Activated T-cell treated with anti-CD3 and anti-CD28 coated beads, Interleukin-2, amount 50 U/mL, for 4 hours (primary cell): ENCODE data around the gene BHLHE23. TPM values are rescaled to one million over a fixed set of nuclear protein-coding genes. Genes with fewer than 3 reads are reported as not detected.
"Not testable (repeated sequence)": the region's sequence is repeated elsewhere in the genome, so short reads cannot be mapped to it uniquely, and the experiment has no call there.

Source experiments
- ATAC-seq, 2 donors: fragments of 200-7000 bp; cut with Tn5 transposase; one replicate each; pipeline ENCODE4 v1.10.0; 2021
- DNase-seq: peaks from one replicate; pipeline ENCODE4 v3.0.0-alpha.2; 2020
- H3K27me3 Mint-ChIP-seq: one replicate; pipeline ENCODE4 v1.8.0; 2021; ENCODE audit warnings: low read depth, mixed read lengths
- H3K36me3 Mint-ChIP-seq: one replicate; pipeline ENCODE4 v1.8.0; 2022; ENCODE audit warnings: mixed read lengths; ENCODE audit not compliant: insufficient read depth
- H3K4me1 Mint-ChIP-seq: one replicate; pipeline ENCODE4 v1.8.0; 2021; ENCODE audit warnings: low read depth, mixed read lengths
- H3K4me3 Mint-ChIP-seq: one replicate; pipeline ENCODE4 v1.8.0; 2021; ENCODE audit warnings: mild to moderate bottlenecking, moderate library complexity, mixed read lengths
- H3K9me3 Mint-ChIP-seq: one replicate; pipeline ENCODE4 v1.8.0; 2021; ENCODE audit warnings: mixed read lengths
- total RNA-seq, 3 donors: library from RNA; stranded (reverse); gene quantifications; one replicate each; pipeline ENCODE4 v1.2.1, GENCODE V29; 2021

The BHLHE23 gene
- total RNA-seq, 3 donors from 2014 or later, result not detected

DNA sequence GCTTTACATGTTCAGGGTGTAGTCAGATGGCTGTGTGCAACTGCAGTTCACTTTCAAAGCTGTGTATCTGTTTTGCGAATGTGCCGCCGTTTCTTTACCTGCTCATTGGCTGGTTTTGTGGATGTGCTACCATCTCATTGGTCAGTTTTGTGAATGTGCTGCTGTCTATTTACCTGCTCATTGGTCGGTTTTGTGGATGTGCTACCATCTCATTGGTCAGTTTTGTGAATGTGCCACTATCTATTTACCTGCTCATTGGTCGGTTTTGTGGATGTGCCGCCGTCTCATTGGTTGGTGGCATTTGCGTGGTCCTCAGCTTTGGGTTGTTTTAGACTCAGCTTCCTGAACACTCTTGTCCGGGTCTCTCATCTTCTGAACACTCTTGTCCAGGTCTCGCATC is 40.5 kb upstream of the BHLHE23 start:
- H3K9me3 Mint-ChIP-seq, result no peaks in the 10 kb centered on the region

DNA sequence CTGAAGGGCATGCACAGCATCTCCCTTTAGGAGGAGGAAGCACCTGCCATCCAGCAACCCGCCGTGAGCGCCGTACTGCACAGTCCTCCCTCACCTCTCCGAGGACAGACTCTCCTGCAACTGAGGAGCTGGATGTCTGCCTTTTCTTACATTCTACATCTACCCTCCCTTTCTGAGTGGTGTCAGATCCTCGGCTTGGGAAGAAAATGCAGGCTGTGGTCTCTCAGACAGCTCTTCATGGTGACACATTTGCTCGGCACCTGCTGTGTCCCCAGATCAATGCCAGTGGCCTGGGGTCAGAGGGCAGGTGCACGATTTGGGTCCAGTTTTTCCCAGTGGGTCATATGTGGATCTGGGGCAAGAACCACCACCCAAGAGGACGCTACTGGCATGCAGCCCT is 40.1 kb upstream of the BHLHE23 start:
- Mint-ChIP-seq H3K9me3 (no peaks in the 10 kb centered on the region), H3K27me3 (peaks cover 30% of the 10 kb centered on the region), H3K36me3 (no peaks in the 10 kb centered on the region), H3K4me1 (no peaks in the 10 kb centered on the region), H3K4me3 (no peak overlapping the region)
- no peak for ATAC-seq
- no peak for DNase-seq

More for the DNA sequence above, 40.5 kb upstream of the BHLHE23 start:
- DNase-seq (no peak), ATAC-seq (no peak)
- H3K4me1 Mint-ChIP-seq, result no peaks in the 10 kb centered on the region
- H3K36me3 Mint-ChIP-seq, result no peaks in the 10 kb centered on the region
- no peak overlapping the region for H3K4me3 Mint-ChIP-seq
- peaks cover 29% of the 10 kb centered on the region for H3K27me3 Mint-ChIP-seq

DNA sequence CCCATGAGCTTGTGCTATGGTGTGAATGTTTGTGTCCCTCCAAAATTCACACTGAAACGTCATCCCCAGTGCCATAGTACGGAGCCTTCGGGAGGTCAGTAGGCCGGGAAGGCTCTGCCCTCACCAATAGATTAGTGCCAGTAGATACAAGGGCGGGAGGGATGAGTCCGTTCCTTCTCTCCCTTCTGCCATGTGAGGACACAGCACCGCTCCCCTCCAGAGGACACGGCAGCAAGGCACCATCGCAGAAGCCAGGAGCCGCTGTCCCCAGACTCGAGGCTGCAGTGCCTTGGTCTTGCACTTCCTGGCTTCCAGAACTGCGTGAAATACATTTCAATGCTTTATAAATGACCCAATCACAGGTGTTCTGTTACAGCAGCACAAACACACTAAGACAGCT is 39.2 kb upstream of the BHLHE23 start:
- H3K4me1 Mint-ChIP-seq, result no peaks in the 10 kb centered on the region
- H3K4me3 Mint-ChIP-seq, result no peak overlapping the region
- ATAC-seq (no peak), DNase-seq (no peak)
- no peaks in the 10 kb centered on the region for H3K36me3 Mint-ChIP-seq
- peaks cover 27% of the 10 kb centered on the region for H3K27me3 Mint-ChIP-seq
- H3K9me3 Mint-ChIP-seq, result no peaks in the 10 kb centered on the region

DNA sequence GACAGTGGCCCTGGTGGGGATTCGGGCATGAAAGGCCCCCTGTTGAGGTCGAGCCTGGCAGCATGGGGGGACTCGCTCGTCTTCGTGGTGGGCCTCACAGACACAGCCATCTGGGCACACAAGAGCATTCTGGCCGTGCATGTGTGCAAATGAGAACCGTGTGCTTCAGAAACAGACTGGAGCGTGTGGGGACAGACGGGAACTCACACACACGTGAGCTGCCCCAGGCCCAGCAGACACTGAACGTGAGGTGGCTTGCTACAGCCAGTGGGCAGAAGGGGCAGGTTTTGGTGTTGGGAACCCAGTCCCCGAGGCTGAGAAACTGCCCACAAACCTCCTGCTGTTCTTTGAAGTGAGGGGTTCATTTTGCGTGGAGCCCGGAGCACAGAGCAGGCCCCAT is 38.6 kb upstream of the BHLHE23 start:
- H3K27me3 Mint-ChIP-seq, result peaks cover 31% of the 10 kb centered on the region
- no peaks in the 10 kb centered on the region for H3K36me3 Mint-ChIP-seq
- ATAC-seq (no peak), DNase-seq (no peak)
- H3K4me1 Mint-ChIP-seq, result no peaks in the 10 kb centered on the region
- no peak overlapping the region for H3K4me3 Mint-ChIP-seq
- H3K9me3 Mint-ChIP-seq, result no peaks in the 10 kb centered on the region

DNA sequence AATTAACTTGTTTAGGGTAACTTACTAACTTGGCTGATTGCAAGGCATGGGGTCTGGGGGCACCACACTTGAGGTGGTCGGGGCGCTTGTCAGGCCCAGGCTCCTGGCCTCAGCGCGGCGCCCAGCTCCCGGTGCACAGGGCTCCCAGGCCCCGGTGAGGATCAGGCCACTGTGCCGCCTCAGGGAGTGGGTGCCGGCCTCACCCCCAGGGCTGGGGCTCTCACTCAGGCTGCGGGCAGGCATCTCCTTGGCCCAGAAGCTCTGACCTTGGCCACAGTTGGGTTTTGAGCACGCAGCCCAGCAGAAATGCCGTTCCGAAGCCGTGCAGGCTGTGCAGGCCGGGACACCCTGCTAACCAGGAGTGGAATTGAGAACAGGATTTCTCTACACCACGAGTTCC is 37.8 kb upstream of the BHLHE23 start:
- ATAC-seq, result no peak
- Mint-ChIP-seq H3K9me3 (no peaks in the 10 kb centered on the region), H3K36me3 (no peaks in the 10 kb centered on the region), H3K4me1 (no peaks in the 10 kb centered on the region), H3K4me3 (no peak overlapping the region), H3K27me3 (peaks cover 36% of the 10 kb centered on the region)
- no peak for DNase-seq

DNA sequence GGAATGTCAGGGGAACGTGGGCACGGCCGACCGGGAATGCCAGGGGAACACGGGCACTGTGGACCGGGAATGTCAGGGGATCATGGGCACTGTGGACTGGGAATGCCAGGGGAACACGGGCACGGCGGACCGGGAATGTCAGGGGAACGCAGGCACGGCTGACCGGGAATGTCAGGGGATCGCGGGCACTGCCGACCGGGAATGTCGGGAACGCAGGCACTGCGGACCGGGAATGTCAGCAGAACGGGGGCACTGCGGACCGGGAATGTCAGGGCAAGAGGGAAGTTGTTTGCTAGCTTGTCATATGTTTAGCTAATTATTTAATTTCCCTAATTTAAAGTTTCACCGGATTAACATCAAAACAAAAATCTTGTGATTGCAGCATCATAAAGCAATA is 37.4 kb upstream of the BHLHE23 start:
- no peak for ATAC-seq
- DNase-seq, result no peak
- no peaks in the 10 kb centered on the region for H3K4me1 Mint-ChIP-seq
- H3K27me3 Mint-ChIP-seq, result peaks cover 39% of the 10 kb centered on the region
- H3K36me3 Mint-ChIP-seq, result no peaks in the 10 kb centered on the region
- H3K4me3 Mint-ChIP-seq, result no peak overlapping the region
- no peaks in the 10 kb centered on the region for H3K9me3 Mint-ChIP-seq

DNA sequence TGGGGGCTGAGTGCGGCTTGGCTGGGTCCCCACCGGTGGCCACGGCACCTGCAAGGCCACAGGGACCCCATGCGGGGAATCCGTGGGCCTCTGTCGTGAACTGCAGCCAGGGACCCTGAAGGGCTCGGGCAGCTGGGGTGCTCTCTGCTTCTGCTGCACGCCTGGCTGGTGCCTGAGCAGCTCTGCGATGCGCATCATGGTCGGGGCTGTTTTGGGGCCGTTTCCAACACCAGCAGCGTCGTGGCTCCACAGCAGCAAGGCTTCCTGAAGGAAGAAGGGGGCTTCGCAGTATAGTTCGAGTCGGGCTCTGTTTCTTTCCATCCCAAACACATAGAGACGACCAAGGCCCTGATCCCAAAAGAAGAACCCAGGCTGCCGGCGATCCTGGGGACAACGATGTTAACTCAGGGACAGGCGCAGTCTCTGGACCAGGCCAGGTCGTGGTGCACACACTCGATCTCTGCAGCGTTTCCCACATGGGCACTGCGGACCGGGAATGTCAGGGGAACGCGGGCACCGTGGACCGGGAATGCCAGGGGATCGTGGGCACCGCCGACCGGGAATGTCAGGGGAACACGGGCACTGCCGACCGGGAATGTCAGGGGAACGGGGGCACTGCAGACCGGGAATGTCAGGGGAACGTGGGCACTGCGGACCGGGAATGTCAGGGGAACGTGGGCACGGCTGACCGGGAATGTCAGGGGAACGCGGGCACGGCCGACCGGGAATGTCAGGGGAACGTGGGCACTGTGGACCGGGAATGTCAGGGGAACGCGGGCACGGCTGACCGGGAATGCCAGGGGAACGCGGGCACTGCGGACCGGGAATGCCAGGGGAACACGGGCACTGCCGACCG is 36.8 kb upstream of the BHLHE23 start:
- H3K9me3 Mint-ChIP-seq, result no peaks in the 10 kb centered on the region
- no peaks in the 10 kb centered on the region for H3K4me1 Mint-ChIP-seq
- H3K36me3 Mint-ChIP-seq, result no peaks in the 10 kb centered on the region
- DNase-seq, result no peak
- peaks cover 39% of the 10 kb centered on the region for H3K27me3 Mint-ChIP-seq
- no peak for ATAC-seq
- no peak overlapping the region for H3K4me3 Mint-ChIP-seq

DNA sequence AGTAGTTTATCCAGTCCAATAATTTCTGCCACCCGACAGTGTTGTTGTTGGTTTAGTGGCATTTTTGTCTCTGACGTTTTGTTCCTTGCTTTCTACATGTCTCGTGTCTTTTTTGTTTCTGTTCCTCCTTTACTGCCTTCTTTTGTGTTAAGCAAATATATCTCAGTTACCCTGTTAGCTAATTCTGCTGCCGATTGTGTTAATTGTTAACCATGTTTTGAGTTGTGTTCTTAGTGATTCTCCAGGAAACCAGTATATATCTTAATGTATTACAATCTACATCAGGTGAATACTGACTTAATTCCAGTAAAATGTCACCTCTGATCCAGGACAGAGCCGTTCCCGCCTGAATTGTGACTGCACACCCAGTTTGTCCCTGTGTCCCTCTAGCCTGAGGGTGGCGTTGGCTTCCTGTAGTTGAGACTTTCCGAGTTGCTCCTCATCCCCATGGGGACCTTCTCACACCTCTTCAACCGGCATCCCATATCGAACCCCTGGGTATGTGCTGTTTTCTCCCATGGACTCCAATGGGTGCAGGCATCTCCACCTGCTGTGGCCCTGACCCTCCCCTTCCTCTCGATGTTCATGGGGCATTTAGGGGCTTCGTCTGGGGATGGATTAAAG is 35.8 kb upstream of the BHLHE23 start:
- ATAC-seq (no peak), DNase-seq (no peak)
- peaks cover 40% of the 10 kb centered on the region for H3K27me3 Mint-ChIP-seq
- H3K9me3 Mint-ChIP-seq, result no peaks in the 10 kb centered on the region
- no peaks in the 10 kb centered on the region for H3K36me3 Mint-ChIP-seq
- H3K4me3 Mint-ChIP-seq, result no peak overlapping the region
- no peaks in the 10 kb centered on the region for H3K4me1 Mint-ChIP-seq

DNA sequence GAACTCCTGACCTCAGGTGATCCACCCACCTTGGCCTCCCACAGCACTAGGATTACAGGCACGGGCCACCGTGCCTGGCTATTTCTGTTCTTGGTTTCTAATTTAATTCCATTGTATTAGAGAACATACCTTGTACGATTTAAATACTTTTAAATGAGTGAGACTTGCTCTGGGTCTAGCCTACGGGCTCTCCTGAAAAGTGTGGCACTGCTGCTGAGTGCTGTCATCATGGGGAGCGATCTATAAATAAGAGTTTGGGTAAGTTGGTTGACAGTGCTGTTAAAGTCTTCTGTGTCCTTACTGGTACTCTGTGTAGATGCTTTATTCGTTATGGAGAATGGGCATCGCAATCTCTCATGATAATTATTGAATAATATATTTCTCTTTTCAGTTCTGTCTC is 35.0 kb upstream of the BHLHE23 start:
- no peak overlapping the region for H3K4me3 Mint-ChIP-seq
- H3K36me3 Mint-ChIP-seq, result no peaks in the 10 kb centered on the region
- ATAC-seq, result no peak
- H3K9me3 Mint-ChIP-seq, result no peaks in the 10 kb centered on the region
- H3K27me3 Mint-ChIP-seq, result peaks cover 39% of the 10 kb centered on the region
- no peak for DNase-seq
- no peaks in the 10 kb centered on the region for H3K4me1 Mint-ChIP-seq

DNA sequence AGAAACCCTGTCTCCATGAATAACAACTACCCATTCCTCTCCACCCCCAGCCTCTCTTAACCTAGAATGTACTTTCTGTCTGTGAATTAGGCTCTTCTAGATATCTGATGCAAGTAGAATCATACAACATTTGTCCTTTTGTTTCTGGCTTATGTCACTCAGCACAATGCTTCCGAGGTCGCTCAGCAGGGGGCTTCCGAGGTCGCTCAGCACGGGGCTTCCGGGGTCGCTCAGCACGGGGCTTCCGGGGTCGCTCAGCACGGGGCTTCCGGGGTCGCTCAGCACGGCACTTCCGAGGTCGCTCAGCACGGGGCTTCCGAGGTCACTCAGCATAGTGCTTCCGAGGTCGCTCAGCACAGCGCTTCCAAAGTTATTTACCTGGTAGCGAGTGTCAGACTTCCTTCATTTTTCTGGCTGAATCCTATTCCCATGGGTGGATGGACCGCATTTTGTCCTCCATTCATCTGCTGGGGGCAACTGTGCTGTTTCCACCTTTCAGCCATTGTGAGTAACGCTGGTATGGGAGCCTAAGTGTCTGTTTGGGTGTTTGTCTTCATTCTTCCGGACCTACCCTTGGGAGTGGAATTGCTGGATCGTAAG is 31.0 kb upstream of the BHLHE23 start:
- H3K9me3 Mint-ChIP-seq, result no peaks in the 10 kb centered on the region
- peaks cover 38% of the 10 kb centered on the region for H3K27me3 Mint-ChIP-seq
- DNase-seq, result no peak
- no peak for ATAC-seq
- H3K4me3 Mint-ChIP-seq, result no peak overlapping the region
- peaks cover 10% of the 10 kb centered on the region for H3K4me1 Mint-ChIP-seq
- no peaks in the 10 kb centered on the region for H3K36me3 Mint-ChIP-seq

DNA sequence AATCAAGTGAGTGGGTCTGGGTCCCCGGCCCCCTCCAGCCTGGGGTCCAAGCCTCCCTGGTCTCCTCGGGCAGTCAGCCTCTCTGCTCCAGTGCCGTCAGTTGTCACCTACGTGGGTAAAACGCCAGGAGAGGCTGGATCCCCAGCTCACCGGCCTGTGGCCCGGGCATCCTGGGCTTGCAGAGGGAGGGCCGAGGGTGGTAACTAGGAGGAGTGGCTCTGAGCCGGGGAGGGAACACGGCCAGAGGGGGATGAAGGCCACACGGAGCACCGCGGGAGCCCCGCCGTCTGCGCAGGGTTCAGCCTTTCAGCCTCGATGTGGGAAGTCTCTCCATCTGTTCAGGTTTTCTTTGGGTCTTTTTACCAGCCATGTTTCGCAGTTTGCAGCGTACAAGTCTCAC is 29.5 kb upstream of the BHLHE23 start:
- Mint-ChIP-seq H3K4me3 (no peak overlapping the region), H3K36me3 (no peaks in the 10 kb centered on the region), H3K4me1 (peaks cover 13% of the 10 kb centered on the region), H3K27me3 (peaks cover 40% of the 10 kb centered on the region), H3K9me3 (no peaks in the 10 kb centered on the region)
- DNase-seq (no peak), ATAC-seq (no peak)

DNA sequence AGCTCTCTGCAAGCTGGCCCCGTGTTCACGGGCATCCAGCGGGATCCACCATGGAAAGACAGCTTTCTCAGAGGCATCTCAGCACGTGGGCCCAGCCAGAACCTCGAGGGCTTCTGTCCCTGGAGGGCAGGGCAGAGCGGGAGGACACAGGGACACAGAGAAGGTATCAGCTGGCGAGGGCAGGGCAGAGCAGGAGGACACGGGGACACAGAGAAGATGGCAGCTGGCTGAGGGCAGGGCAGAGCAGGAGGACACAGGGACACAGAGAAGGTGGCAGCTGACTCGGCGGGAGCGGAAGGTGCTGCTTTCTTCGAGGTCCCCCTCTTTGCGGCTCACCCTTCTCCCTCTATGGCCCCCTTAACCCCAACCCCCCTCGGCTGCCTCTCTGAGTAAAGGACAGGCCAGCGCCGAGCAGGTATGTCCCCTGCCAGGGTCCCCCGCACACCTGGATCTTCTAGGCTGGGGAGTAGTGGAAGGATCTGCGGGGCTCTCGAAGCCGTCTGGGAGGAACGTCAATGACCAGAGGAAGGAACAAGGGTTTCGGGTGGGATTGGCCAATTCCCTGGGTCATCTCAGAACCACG is 28.9 kb upstream of the BHLHE23 start:
- Mint-ChIP-seq H3K9me3 (no peaks in the 10 kb centered on the region), H3K4me1 (peaks cover 13% of the 10 kb centered on the region), H3K27me3 (peaks cover 35% of the 10 kb centered on the region), H3K36me3 (no peaks in the 10 kb centered on the region), H3K4me3 (no peak overlapping the region)
- DNase-seq (no peak), ATAC-seq (no peak)

DNA sequence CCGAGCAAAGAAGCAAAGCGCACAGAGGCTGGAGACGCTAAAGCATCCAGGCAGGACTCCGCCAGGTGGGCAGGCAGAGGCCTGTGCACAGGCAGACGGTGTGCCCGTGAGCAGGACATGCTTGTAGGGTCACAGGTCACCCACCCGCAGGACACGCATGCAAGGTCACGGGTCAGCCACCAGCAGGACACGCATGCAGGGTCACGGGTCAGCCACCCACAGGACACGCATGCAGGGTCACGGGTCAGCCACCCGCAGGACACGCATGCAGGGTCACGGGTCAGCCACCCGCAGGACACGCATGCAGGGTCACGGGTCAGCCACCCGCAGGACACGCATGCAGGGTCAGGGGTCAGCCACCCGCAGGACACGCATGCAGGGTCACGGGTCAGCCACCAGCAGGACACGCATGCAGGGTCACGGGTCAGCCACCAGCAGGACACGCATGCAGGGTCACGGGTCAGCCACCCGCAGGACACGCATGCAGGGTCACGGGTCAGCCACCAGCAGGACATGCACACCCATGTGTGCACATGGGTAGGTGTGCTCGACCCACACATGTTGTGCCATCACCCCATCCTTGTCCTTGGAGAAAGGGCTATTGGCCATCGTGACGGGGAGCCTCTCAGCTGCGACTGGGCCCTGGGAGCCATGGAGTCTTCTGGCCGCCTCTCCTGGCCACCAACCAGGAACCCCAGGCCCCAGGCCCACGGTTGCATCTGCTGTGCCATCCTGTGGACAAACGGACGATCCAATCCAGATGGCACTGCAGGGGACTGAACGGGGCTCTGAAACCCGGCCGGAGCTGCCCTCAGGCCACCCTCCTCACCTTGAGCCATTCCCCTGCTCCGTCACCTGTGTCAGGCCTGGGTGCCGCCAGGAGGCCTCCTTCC is 28.2 kb upstream of the BHLHE23 start:
- not testable (repeated sequence) for H3K9me3 Mint-ChIP-seq, H3K4me3 Mint-ChIP-seq, ATAC-seq, DNase-seq, H3K36me3 Mint-ChIP-seq
- Mint-ChIP-seq H3K4me1 (peaks cover 13% of the 10 kb centered on the region), H3K27me3 (peaks cover 28% of the 10 kb centered on the region)
